AG04450 (cell line): ENCODE measurements around the gene UMODL1. TPM values are rescaled to one million over a fixed set of nuclear protein-coding genes. Genes with fewer than 3 reads are reported as not detected.

Experiments
- CTCF ChIA-PET: fragments of 300-600, 350-600 bp; formaldehyde crosslinking; extraction: SDS; loops from one replicate; lab custom pipeline; 2022; ENCODE audit warnings: antibody characterized with exemption, inconsistent platforms; lab: Charles Lee
- POLR2A ChIA-PET: fragments of 350-600 bp; formaldehyde crosslinking; extraction: SDS; loops from one replicate; lab custom pipeline; 2021; ENCODE audit warnings: antibody characterized with exemption, inconsistent platforms; lab: Yijun Ruan, JAX
- DNase-seq: peaks from one replicate; pipeline ENCODE4 v3.0.0-alpha.2; 2011; ENCODE audit warnings: low read depth, low spot score
- H3K27ac ChIP-seq: one replicate; pipeline ENCODE4 v1.5.1; 2012; ENCODE audit warnings: low read depth, low read length, control low read depth
- H3K27me3 ChIP-seq: one replicate; pipeline ENCODE4 v1.6.0; 2012; ENCODE audit warnings: low read length; ENCODE audit not compliant: control insufficient read depth, insufficient read depth
- H3K4me3 ChIP-seq: 2 replicates; pipeline ENCODE4 v1.5.1; 2011; ENCODE audit warnings: mild to moderate bottlenecking, low read depth, low read length, control low read depth
- H3K9me3 ChIP-seq: 2 replicates; pipeline ENCODE4 v1.5.1; 2012; ENCODE audit warnings: low read length; ENCODE audit not compliant: control insufficient read depth, insufficient read depth
- CTCF ChIP-seq: IDR thresholded peaks from 2 replicates; pipeline ENCODE4 v1.5.1; 2011; ENCODE audit warnings: low read depth, low read length, control low read depth, inconsistent platforms
- polyA plus RNA-seq: library from polyadenylated mRNA; depleted of rRNA; stranded (reverse); fragments of >200 nt; gene quantifications from 2 replicates; pipeline ENCODE4 v1.2.3, GENCODE V29; 2011

The UMODL1 gene
- polyA plus RNA-seq, 1 experiment: 0.09 TPM

- no peak for TF ChIP-seq CTCF
- peaks cover 24% of the 10 kb centered on the region for H3K27me3 ChIP-seq
- POLR2A ChIA-PET: no interaction called here
- no peak overlapping the region for H3K4me3 ChIP-seq
- no peaks in the 10 kb centered on the region; the same call in 1 of the 2 replicates for H3K9me3 ChIP-seq
- CTCF ChIA-PET: no interaction called here
- no peak overlapping the region for H3K27ac ChIP-seq
- DNase-seq: no peak
These were observed 78.7 kb downstream of the UMODL1 start for GRCh38 chr21:42149656-42150473.

- peaks cover 24% of the 10 kb centered on the region for H3K27me3 ChIP-seq
- H3K27ac ChIP-seq: no peak overlapping the region
- ChIA-PET CTCF (no interaction called here), POLR2A (no interaction called here)
- no peak for DNase-seq
- no peaks in the 10 kb centered on the region; the same call in 1 of the 2 replicates for H3K9me3 ChIP-seq
- no peak for TF ChIP-seq CTCF
- H3K4me3 ChIP-seq: no peak overlapping the region
These were observed 79.5 kb downstream of the UMODL1 start for GRCh38 chr21:42150474-42151085.

DNA sequence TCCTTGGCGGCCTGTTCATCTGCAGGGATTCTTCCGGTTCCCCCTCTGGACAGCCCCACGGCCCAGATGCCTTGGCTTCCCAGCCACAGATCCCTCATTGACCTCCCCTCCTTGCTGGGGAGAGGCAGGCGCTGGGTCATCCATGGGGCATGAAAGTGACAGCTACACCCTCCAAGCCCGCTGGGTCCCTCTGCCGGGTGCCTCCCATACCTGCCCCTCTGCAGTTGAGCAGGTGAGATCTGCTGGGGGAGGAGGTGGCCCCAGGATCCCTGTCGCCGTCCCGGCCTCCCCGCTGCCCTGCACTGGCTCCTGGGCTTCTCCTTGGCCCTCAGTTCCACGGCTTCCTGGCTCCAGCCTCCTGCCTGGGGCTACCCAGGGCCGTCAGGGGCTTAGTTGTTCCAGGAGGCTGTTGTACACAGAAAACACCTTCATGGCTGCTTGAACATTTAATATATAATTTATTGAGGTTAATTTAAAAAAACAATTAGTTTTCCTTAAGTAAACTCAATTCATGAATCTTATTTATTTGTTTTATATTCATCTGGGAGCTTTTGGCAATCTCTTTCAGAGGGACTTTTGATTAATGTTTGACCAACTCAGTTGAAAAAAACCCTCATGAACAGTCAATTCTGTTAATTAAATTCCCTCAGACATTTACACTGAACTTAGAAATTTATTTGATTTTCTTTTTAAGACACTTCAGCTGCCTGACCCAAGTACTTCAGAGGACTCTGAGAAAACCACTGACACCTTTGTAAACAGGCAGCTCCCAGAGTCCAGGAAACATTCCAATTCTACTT lies 80.2 kb downstream of the UMODL1 start:
- no peak for TF ChIP-seq CTCF
- no peaks in the 10 kb centered on the region; the same call in 1 of the 2 replicates for H3K9me3 ChIP-seq
- peaks cover 27% of the 10 kb centered on the region for H3K27me3 ChIP-seq
- no peak overlapping the region for H3K4me3 ChIP-seq
- no peak overlapping the region for H3K27ac ChIP-seq
- no peak for DNase-seq
- ChIA-PET CTCF (interaction anchor here (0.5 to 1.0 kb wide), 2 partner anchors 221 to 230 kb away, joined by 3 to 4 read pairs; no protein-coding TSS in a partner anchor), POLR2A (no interaction called here)

GRCh38 chr21:42151948-42152220 lies 80.8 kb downstream of the UMODL1 start:
- ChIA-PET CTCF (interaction anchor here (0.5 to 1.0 kb wide), 2 partner anchors 221 to 230 kb away, joined by 3 to 4 read pairs; no protein-coding TSS in a partner anchor), POLR2A (no interaction called here)
- Histone ChIP-seq H3K27ac (no peak overlapping the region), H3K9me3 (no peaks in the 10 kb centered on the region; the same call in 1 of the 2 replicates), H3K4me3 (no peak overlapping the region), H3K27me3 (peaks cover 31% of the 10 kb centered on the region)
- no peak for DNase-seq
- TF ChIP-seq CTCF: no peak
